ENCODE measurements around the gene EPHX1. TPM values are rescaled to one million over a fixed set of nuclear protein-coding genes. Genes with fewer than 3 reads are reported as not detected.

EPHX1 gene
- total and polyA plus RNA-seq, 2 of the 8 experiments (the other 6 are each of a cell fraction or from before 2014, with no cell fraction given): 45.3 to 79.1 TPM

- Histone ChIP-seq H3K18ac (ENCODE audit: extremely low read depth, low read length) (no peak overlapping the region), H3K56ac (replicated peaks; ENCODE audit: insufficient read length, low read depth, low read length) (no peak overlapping the region), H3K79me1 (ENCODE audit: low read depth, low read length) (peaks cover 17% of the 10 kb centered on the region), H2BK5ac (ENCODE audit: low read depth, low read length) (no peak overlapping the region; the same call in 1 of the 2 replicates), H4K8ac (ENCODE audit: extremely low read depth, insufficient read depth, low read length) (peak overlapping the region; percentile 22; the same call in 1 of the 2 replicates), H3K4me3 (ENCODE audit: extremely low read depth in 1 of 4, insufficient read depth in 2 of 4, low read depth in 3 of 4, low read length in 4 of 4) (no peak overlapping the region), H3K36me3 (ENCODE audit: control insufficient read depth in 2 of 4, insufficient read depth in 4 of 4, low read length in 3 of 4) (peaks cover 0 to 13% (median 0%) of the 10 kb centered on the region in 4 experiments; a peak in 3 of 8 replicates), H2BK15ac (ENCODE audit: low read length) (0 out of 2 replicates have a peak overlapping the region, but pooled peaks have one; percentile 29), H3K79me2 (ENCODE audit: control insufficient read depth in 1 of 2, insufficient read depth in 2 of 2, low read length in 2 of 2) (peaks cover 0 to 7% of the 10 kb centered on the region in 2 experiments; a peak in 2 of 4 replicates), H3K4ac (replicated peaks; ENCODE audit: insufficient read length, low read depth, low read length) (peak overlapping the region; percentile 46), H3K23me2 (ENCODE audit: low read depth, low read length) (no peaks in the 10 kb centered on the region; the same call in 1 of the 2 replicates), H2AFZ (ENCODE audit: low read length) (no peak overlapping the region), H3K14ac (ENCODE audit: insufficient read length) (no peak overlapping the region), H3K4me1 (replicated peaks in 1 of 4; ENCODE audit: control insufficient read depth in 3 of 4, insufficient read depth in 4 of 4, low read length in 3 of 4) (peaks cover 0 to 6% (median 5%) of the 10 kb centered on the region in 4 experiments; a peak in 6 of 7 replicates), H3K9me3 (ENCODE audit: insufficient read depth in 2 of 2, low read depth in 1 of 2, low read length in 1 of 2) (no peaks in the 10 kb centered on the region), H3K4me2 (ENCODE audit: insufficient read depth in 1 of 2, low read depth in 2 of 2, low read length in 2 of 2) (no peak overlapping the region), H4K20me1 (replicated peaks in 1 of 2; ENCODE audit: control insufficient read depth in 1 of 2, insufficient read depth in 2 of 2, low read length in 2 of 2) (peaks cover 0 to 8% of the 10 kb centered on the region in 2 experiments), H3K27ac (ENCODE audit: low read depth, low read length) (no peak overlapping the region; the same call in 1 of the 2 replicates), H3K23ac (ENCODE audit: insufficient read length) (no peak overlapping the region), H4K5ac (ENCODE audit: insufficient read length, low read depth, low read length) (no peak overlapping the region), H2AK5ac (ENCODE audit: low read depth, low read length) (no peak overlapping the region), H3K9ac (replicated peaks in 1 of 4; ENCODE audit: extremely low read depth in 1 of 4, low read depth in 3 of 4, low read length in 3 of 4) (no peak overlapping the region), H2BK120ac (replicated peaks; ENCODE audit: low read depth, low read length) (no peak overlapping the region), H3K27me3 (replicated peaks in 1 of 4; ENCODE audit: control insufficient read depth in 3 of 4, extremely low read depth in 1 of 4, insufficient read depth in 3 of 4, low read length in 3 of 4) (no peaks in the 10 kb centered on the region), H4K91ac (replicated peaks; ENCODE audit: insufficient read length, low read length) (no peak overlapping the region), H2BK12ac (ENCODE audit: low read depth, low read length) (0 out of 2 replicates have a peak overlapping the region, but pooled peaks have one; percentile 39), H2BK20ac (ENCODE audit: low read length) (no peak overlapping the region; the same call in 1 of the 2 replicates)
- TF ChIP-seq CBX8 (IDR thresholded peaks at IDR 0.05; ENCODE audit: borderline replicate concordance, low read depth, low read length) (no peak), EGR1 (IDR thresholded peaks at IDR 0.05; ENCODE audit: borderline replicate concordance, low read depth, low read length) (no peak), TAF1 (IDR thresholded peaks at IDR 0.05; ENCODE audit: low read depth, low read length) (no peak), KDM5A (IDR thresholded peaks at IDR 0.05; ENCODE audit: low read length) (no peak), MAX (IDR thresholded peaks at IDR 0.05) (no peak), ASH2L (IDR thresholded peaks at IDR 0.05; ENCODE audit: low read length) (no peak), SP1 (IDR thresholded peaks at IDR 0.05; ENCODE audit: low read depth, low read length) (no peak), GABPA (IDR thresholded peaks at IDR 0.05; ENCODE audit: borderline replicate concordance, insufficient read depth, low read length) (no peak), E2F6 (IDR thresholded peaks at IDR 0.05) (no peak), POLR2A (IDR thresholded peaks at IDR 0.05; ENCODE audit: control extremely low read depth in 1 of 2, low read depth in 2 of 2, low read length in 2 of 2) (no peak)
- no peak for DNase-seq (ENCODE audit: low read depth in 1 of 2, low spot score in 2 of 2)
- CTCF ChIA-PET (ENCODE audit: partially characterized antibody): interaction anchor here (0.6 to 21.3 kb wide), 13 partner anchors 9 to 1439 kb away, joined by 3 to 406 read pairs (median 3); partner anchors contain the start of gene LEFTY1
- 87% methylated on average over 12 of the region's 12 CpGs; no CpG with 5 or more reads in 1 of the 2 experiments for WGBS, 2 experiments (ENCODE audit: extremely low coverage in 1 of 2, insufficient coverage in 1 of 2, insufficient read length in 1 of 2, insufficient replicate concordance in 2 of 2, low coverage in 1 of 2, low lambda C conversion rate in 2 of 2, missing lambda C conversion rate in 1 of 2)
- FAIRE-seq: no peak
- POLR2A ChIA-PET (ENCODE audit: partially characterized antibody): interaction anchor here (0.7 to 1.2 kb wide), 3 partner anchors 41 to 189 kb away, joined by 3 to 4 read pairs (median 3); no protein-coding TSS in a partner anchor
These were observed 65.3 kb downstream of the EPHX1 start for GRCh38 chr1:225875044-225875815.
